Measurements from ENCODE around the gene AMBP.

The AMBP gene

GRCh38 chr9:114094971-114095370 is 16.9 kb upstream of the AMBP start:
- Histone ChIP-seq H2AFZ (ENCODE audit: low read length) (no peak overlapping the region), H3K27ac (ENCODE audit: low read length) (no peak overlapping the region), H3K9me3 (replicated peaks; ENCODE audit: insufficient read depth, low read length) (no peaks in the 10 kb centered on the region), H3K4me2 (ENCODE audit: low read depth, low read length) (no peak overlapping the region), H3K4me1 (ENCODE audit: low read length) (no peaks in the 10 kb centered on the region), H3K79me2 (ENCODE audit: low read length) (no peaks in the 10 kb centered on the region), H3K9me2 (replicated peaks; ENCODE audit: insufficient read depth, low read length) (no peaks in the 10 kb centered on the region), H3K9ac (ENCODE audit: low read length) (no peak overlapping the region), H3K27me3 (replicated peaks; ENCODE audit: insufficient read depth, low read length) (no peaks in the 10 kb centered on the region), H4K20me1 (ENCODE audit: insufficient read depth, low read length) (no peaks in the 10 kb centered on the region), H3F3A (ENCODE audit: insufficient read depth, low read length) (no peaks in the 10 kb centered on the region), H3K4me3 (ENCODE audit: low read length) (no peak overlapping the region), H3K36me3 (replicated peaks; ENCODE audit: insufficient read depth, low read length) (no peaks in the 10 kb centered on the region)
- no peak for DNase-seq
- TF ChIP-seq EZH2 (optimal IDR thresholded peaks at IDR 0.05; ENCODE audit: low read depth, low read length): no peak
- no peak for TF ChIP-seq CTCF (IDR thresholded peaks at IDR 0.05; ENCODE audit: low read length)
- TF ChIP-seq EZH2phosphoT487 (IDR thresholded peaks at IDR 0.05; ENCODE audit: low read length): no peak

- Histone ChIP-seq H4K20me1 (ENCODE audit: insufficient read depth, low read length) (no peaks in the 10 kb centered on the region), H3K9me2 (replicated peaks; ENCODE audit: insufficient read depth, low read length) (no peaks in the 10 kb centered on the region), H3K9me3 (replicated peaks; ENCODE audit: insufficient read depth, low read length) (no peaks in the 10 kb centered on the region), H3F3A (ENCODE audit: insufficient read depth, low read length) (no peaks in the 10 kb centered on the region), H3K27me3 (replicated peaks; ENCODE audit: insufficient read depth, low read length) (no peaks in the 10 kb centered on the region), H3K4me2 (ENCODE audit: low read depth, low read length) (no peak overlapping the region), H3K4me3 (ENCODE audit: low read length) (no peak overlapping the region), H3K27ac (ENCODE audit: low read length) (no peak overlapping the region), H2AFZ (ENCODE audit: low read length) (no peak overlapping the region), H3K4me1 (ENCODE audit: low read length) (no peaks in the 10 kb centered on the region), H3K36me3 (replicated peaks; ENCODE audit: insufficient read depth, low read length) (no peaks in the 10 kb centered on the region), H3K79me2 (ENCODE audit: low read length) (no peaks in the 10 kb centered on the region), H3K9ac (ENCODE audit: low read length) (no peak overlapping the region)
- DNase-seq: no peak
- TF ChIP-seq EZH2phosphoT487 (IDR thresholded peaks at IDR 0.05; ENCODE audit: low read length) (no peak), EZH2 (optimal IDR thresholded peaks at IDR 0.05; ENCODE audit: low read depth, low read length) (no peak), CTCF (IDR thresholded peaks at IDR 0.05; ENCODE audit: low read length) (no peak)
Measured at GRCh38 chr9:114093761-114094505, 15.8 kb upstream of the AMBP start.

- no peaks in the 10 kb centered on the region for H3K4me1 ChIP-seq (ENCODE audit: low read length)
- TF ChIP-seq CTCF (IDR thresholded peaks at IDR 0.05; ENCODE audit: low read length) (no peak), EZH2phosphoT487 (IDR thresholded peaks at IDR 0.05; ENCODE audit: low read length) (no peak), EZH2 (optimal IDR thresholded peaks at IDR 0.05; ENCODE audit: low read depth, low read length) (no peak)
- H3F3A ChIP-seq (ENCODE audit: insufficient read depth, low read length): no peaks in the 10 kb centered on the region
- no peak overlapping the region for H3K4me2 ChIP-seq (ENCODE audit: low read depth, low read length)
- no peak overlapping the region for H3K9ac ChIP-seq (ENCODE audit: low read length)
- H3K4me3 ChIP-seq (ENCODE audit: low read length): no peak overlapping the region
- no peaks in the 10 kb centered on the region for H3K36me3 ChIP-seq (replicated peaks; ENCODE audit: insufficient read depth, low read length)
- no peaks in the 10 kb centered on the region for H3K27me3 ChIP-seq (replicated peaks; ENCODE audit: insufficient read depth, low read length)
- H3K9me2 ChIP-seq (replicated peaks; ENCODE audit: insufficient read depth, low read length): no peaks in the 10 kb centered on the region
- no peak for DNase-seq
- H4K20me1 ChIP-seq (ENCODE audit: insufficient read depth, low read length): no peaks in the 10 kb centered on the region
- no peak overlapping the region for H3K27ac ChIP-seq (ENCODE audit: low read length)
- H3K9me3 ChIP-seq (replicated peaks; ENCODE audit: insufficient read depth, low read length): no peaks in the 10 kb centered on the region
- H3K79me2 ChIP-seq (ENCODE audit: low read length): no peaks in the 10 kb centered on the region
- H2AFZ ChIP-seq (ENCODE audit: low read length): no peak overlapping the region
Measured at GRCh38 chr9:114093031-114093471, 15.0 kb upstream of the AMBP start.

Data from MM.1S (cell line).